Uterus (tissue), 2 donors: ENCODE results near the gene SAMMSON.

Experiments used
- POLR2A ChIP-seq, 2 donors: fragments of 450-650 bp; IDR thresholded peaks; one replicate each; pipeline ENCODE4 v1.6.1; 2016; ENCODE audit warnings: antibody characterized with exemption in 2 of 2, mild to moderate bottlenecking in 1 of 2, moderate library complexity in 1 of 2
- TF ChIP-seq, protein P1 (sequence below), 4 experiments: fragments of 200-600 bp in 2 of 4; fragments of 450-650 bp in 2 of 4; sonication (generic) in 2 of 4; IDR thresholded peaks; one replicate each; pipeline ENCODE4 v1.5.1; 2016 to 2019; ENCODE audit warnings: antibody characterized with exemption in 4 of 4, mild to moderate bottlenecking in 2 of 4, moderate library complexity in 1 of 4

- TF ChIP-seq, protein P1, sequence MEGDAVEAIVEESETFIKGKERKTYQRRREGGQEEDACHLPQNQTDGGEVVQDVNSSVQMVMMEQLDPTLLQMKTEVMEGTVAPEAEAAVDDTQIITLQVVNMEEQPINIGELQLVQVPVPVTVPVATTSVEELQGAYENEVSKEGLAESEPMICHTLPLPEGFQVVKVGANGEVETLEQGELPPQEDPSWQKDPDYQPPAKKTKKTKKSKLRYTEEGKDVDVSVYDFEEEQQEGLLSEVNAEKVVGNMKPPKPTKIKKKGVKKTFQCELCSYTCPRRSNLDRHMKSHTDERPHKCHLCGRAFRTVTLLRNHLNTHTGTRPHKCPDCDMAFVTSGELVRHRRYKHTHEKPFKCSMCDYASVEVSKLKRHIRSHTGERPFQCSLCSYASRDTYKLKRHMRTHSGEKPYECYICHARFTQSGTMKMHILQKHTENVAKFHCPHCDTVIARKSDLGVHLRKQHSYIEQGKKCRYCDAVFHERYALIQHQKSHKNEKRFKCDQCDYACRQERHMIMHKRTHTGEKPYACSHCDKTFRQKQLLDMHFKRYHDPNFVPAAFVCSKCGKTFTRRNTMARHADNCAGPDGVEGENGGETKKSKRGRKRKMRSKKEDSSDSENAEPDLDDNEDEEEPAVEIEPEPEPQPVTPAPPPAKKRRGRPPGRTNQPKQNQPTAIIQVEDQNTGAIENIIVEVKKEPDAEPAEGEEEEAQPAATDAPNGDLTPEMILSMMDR (IDR thresholded peaks at IDR 0.05) = peak; percentile 39 to 57 (median 51)
- TF ChIP-seq POLR2A (IDR thresholded peaks at IDR 0.05) = no peak
These were observed 90.9 kb downstream of the SAMMSON start for GRCh38 chr3:70090322-70090913.
